Caco-2 (cell line): Measurements from ENCODE around the gene RACGAP1. TPM values are rescaled to one million over a fixed set of nuclear protein-coding genes. Genes with fewer than 3 reads are reported as not detected.
A peak's percentile ranks its signal among the peaks of the same experiment; 100 is the strongest.

Experiments
- BruUV-seq: library from RNA; stranded (reverse); fragments of 400-500 nt; replicated peaks from 2 replicates; lab custom pipeline; 2021; lab: Mats Ljungman, UMichigan
- CTCF ChIA-PET: fragments of 300-600 bp; sonication (Branson Sonifier 250); formaldehyde crosslinking; loops from one replicate; lab custom pipeline; 2022; ENCODE audit warnings: antibody characterized with exemption; lab: Charles Lee
- POLR2A ChIA-PET: fragments of 300-600 bp; sonication (Branson Sonifier 250); formaldehyde crosslinking; loops from one replicate; lab custom pipeline; 2022; ENCODE audit warnings: antibody characterized with exemption; lab: Charles Lee
- DNase-seq, 2 experiments: peaks; one replicate each; pipeline versions ENCODE4 v3.0.0 to v3.0.0-alpha.2; 2020 to 2022
- H3K27me3 ChIP-seq: replicated peaks from 2 replicates; pipeline ENCODE4 v1.6.0; 2011; ENCODE audit warnings: low read length; ENCODE audit not compliant: control insufficient read depth, insufficient read depth
- H3K36me3 ChIP-seq: 2 replicates; pipeline ENCODE4 v1.5.1; 2011; ENCODE audit warnings: low read length; ENCODE audit not compliant: control insufficient read depth, insufficient read depth
- H3K4me1 ChIP-seq: fragments of 250-450 bp; sonication (Bioruptor Pico); 2 replicates; pipeline ENCODE4 v1.5.1; 2020; ENCODE audit warnings: mild to moderate bottlenecking
- H3K4me3 ChIP-seq: 2 replicates; pipeline ENCODE4 v1.5.1; 2011; ENCODE audit warnings: low read depth, mild to moderate bottlenecking, control low read depth, low read length
- H3K9me3 ChIP-seq: fragments of 250-450 bp; sonication (Bioruptor Pico); 2 replicates; pipeline ENCODE4 v1.5.1; 2020; ENCODE audit warnings: mild to moderate bottlenecking, moderate library complexity
- H3K27ac Mint-ChIP-seq: one replicate; pipeline ENCODE4 v1.8.0; 2022; ENCODE audit warnings: mixed read lengths; ENCODE audit not compliant: unreplicated experiment
- H3K27me3 Mint-ChIP-seq: one replicate; pipeline ENCODE4 v1.8.0; 2022; ENCODE audit warnings: mixed read lengths; ENCODE audit not compliant: insufficient read depth, unreplicated experiment
- H3K36me3 Mint-ChIP-seq: one replicate; pipeline ENCODE4 v1.8.0; 2022; ENCODE audit warnings: mild to moderate bottlenecking, mixed read lengths; ENCODE audit not compliant: insufficient read depth, unreplicated experiment
- H3K4me1 Mint-ChIP-seq: one replicate; pipeline ENCODE4 v1.8.0; 2022; ENCODE audit warnings: low read depth, mixed read lengths; ENCODE audit not compliant: unreplicated experiment
- H3K4me3 Mint-ChIP-seq: one replicate; pipeline ENCODE4 v1.8.0; 2022; ENCODE audit warnings: mild to moderate bottlenecking, moderate library complexity, mixed read lengths; ENCODE audit not compliant: unreplicated experiment
- H3K9me3 Mint-ChIP-seq: one replicate; pipeline ENCODE4 v1.8.0; 2022; ENCODE audit warnings: mixed read lengths; ENCODE audit not compliant: unreplicated experiment
- CTCF ChIP-seq, 2 experiments: fragments of 200-600 bp in 1 of 2; IDR thresholded peaks; 1 replicate in 1 of 2; 2 replicates in 1 of 2; pipeline versions ENCODE4 v1.5.1 to v1.8.0; 2011 to 2022; ENCODE audit warnings: antibody characterized with exemption in 1 of 2, control low read depth in 1 of 2, inconsistent platforms in 1 of 2, low read depth in 1 of 2, low read length in 1 of 2, mild to moderate bottlenecking in 1 of 2, moderate library complexity in 1 of 2; ENCODE audit not compliant: insufficient read depth in 1 of 2, severe bottlenecking in 1 of 2, unreplicated experiment in 1 of 2
- intact Hi-C: fragments of 100-400 bp; cut with micrococcal nuclease; formaldehyde crosslinking; loops from one replicate; pipeline ENCODE4 v1.10.0; 2022; ENCODE audit not compliant: unreplicated experiment
- total RNA-seq: library from RNA; stranded (reverse); gene quantifications from 2 replicates; pipeline ENCODE4 v1.2.3, GENCODE V29; 2022

Gene RACGAP1
- total RNA-seq, 1 experiment from 2014 or later: 131 TPM

- H3K9me3 ChIP-seq: no peaks in the 10 kb centered on the region
- H3K4me3 ChIP-seq: peak overlapping the region; percentile 70
- H3K4me3 Mint-ChIP-seq: peak overlapping the region; percentile 86
- CTCF ChIA-PET: interaction anchor here (0.6 to 2.0 kb wide), 6 partner anchors 11 to 158 kb away, joined by 3 to 12 read pairs (median 4); no protein-coding TSS in a partner anchor
- POLR2A ChIA-PET: interaction anchor here (0.5 to 1.4 kb wide), 12 partner anchors 12 to 544 kb away, joined by 3 to 8 read pairs (median 4); partner anchors contain the start of genes COX14, NCKAP5L and SMARCD1
- H3K27me3 ChIP-seq: no peaks in the 10 kb centered on the region
- intact Hi-C loops: loop anchor here (1.0 kb wide), 1 partner anchor 87 kb away; no protein-coding TSS in a partner anchor
- no peaks in the 10 kb centered on the region for H3K36me3 ChIP-seq
- peak overlapping the region; percentile 92 for H3K27ac Mint-ChIP-seq
- peaks cover 4% of the 10 kb centered on the region for H3K4me1 ChIP-seq
- TSS peak; percentile 48 for BruUV-seq
- no peaks in the 10 kb centered on the region for H3K9me3 Mint-ChIP-seq
- H3K4me1 Mint-ChIP-seq: peaks cover 22% of the 10 kb centered on the region
- DNase-seq: no peak
- H3K27me3 Mint-ChIP-seq: no peaks in the 10 kb centered on the region
- TF ChIP-seq CTCF (IDR thresholded peaks at IDR 0.05; ENCODE audit: insufficient read depth in 1 of 2, low read depth in 1 of 2, low read length in 1 of 2, severe bottlenecking in 1 of 2, unreplicated experiment in 1 of 2): no peak
- H3K36me3 Mint-ChIP-seq: peaks cover 17% of the 10 kb centered on the region
These were observed 498 bp downstream of the RACGAP1 start for GRCh38 chr12:50024805-50025186.

DNA sequence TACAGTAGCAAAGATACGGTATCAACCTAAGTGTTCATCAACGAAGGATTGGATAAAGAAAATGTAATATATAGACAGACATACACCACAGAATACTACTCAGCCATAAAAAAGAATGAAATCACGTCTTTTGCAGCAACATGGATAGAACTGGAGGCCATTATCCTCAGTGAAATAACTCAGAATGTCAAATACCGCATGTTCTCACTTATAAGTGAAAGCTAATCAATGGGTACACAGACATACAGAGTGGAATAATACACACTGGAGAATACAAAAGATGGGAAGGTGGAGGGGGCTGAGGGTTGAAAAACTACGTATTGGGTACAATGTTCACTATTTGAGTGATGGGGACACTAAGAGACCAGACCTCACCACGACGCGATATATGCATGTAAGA lies 1.1 kb downstream of the RACGAP1 start:
- BruUV-seq: no TSS peak
- ChIA-PET CTCF (interaction anchor here (0.6 to 2.0 kb wide), 3 partner anchors 32 to 56 kb away, joined by 3 to 12 read pairs (median 12); no protein-coding TSS in a partner anchor), POLR2A (interaction anchor here (0.6 to 1.4 kb wide), 3 partner anchors 44 to 914 kb away, joined by 3 to 4 read pairs (median 3); partner anchors contain the start of genes COX14 and LMBR1L)
- intact Hi-C loops: no loop called here
- Histone ChIP-seq H3K4me3 (peak overlapping the region; percentile 70), H3K27me3 (no peaks in the 10 kb centered on the region), H3K36me3 (no peaks in the 10 kb centered on the region), H3K4me1 (peaks cover 5% of the 10 kb centered on the region), H3K9me3 (no peaks in the 10 kb centered on the region)
- H3K27me3 Mint-ChIP-seq: no peaks in the 10 kb centered on the region
- peak overlapping the region; percentile 86 for H3K4me3 Mint-ChIP-seq
- DNase-seq: no peak
- H3K4me1 Mint-ChIP-seq: peaks cover 28% of the 10 kb centered on the region
- peak overlapping the region; percentile 92 for H3K27ac Mint-ChIP-seq
- peaks cover 17% of the 10 kb centered on the region for H3K36me3 Mint-ChIP-seq
- H3K9me3 Mint-ChIP-seq: no peaks in the 10 kb centered on the region
- TF ChIP-seq CTCF (IDR thresholded peaks at IDR 0.05; ENCODE audit: insufficient read depth in 1 of 2, low read depth in 1 of 2, low read length in 1 of 2, severe bottlenecking in 1 of 2, unreplicated experiment in 1 of 2): no peak

DNA sequence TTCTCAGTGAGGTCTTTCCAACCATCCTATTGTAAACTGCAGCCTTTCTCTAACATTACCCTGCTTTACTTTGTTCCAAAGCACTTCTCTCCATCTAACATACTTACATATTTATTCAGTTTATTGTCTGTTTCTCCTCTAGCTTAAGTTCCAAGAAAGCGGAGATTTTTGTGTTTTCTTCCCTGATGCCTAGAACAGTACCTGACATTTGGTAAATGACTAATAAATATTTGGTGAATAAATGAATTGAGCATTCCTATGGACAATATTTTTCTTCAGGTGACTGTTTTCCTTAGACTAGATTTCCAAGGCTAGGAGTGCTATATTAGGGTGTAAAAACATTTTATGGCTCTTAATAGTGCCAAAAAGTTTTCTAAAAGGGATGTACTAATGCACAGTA lies 2.4 kb downstream of the RACGAP1 start:
- CTCF ChIA-PET: no interaction called here
- intact Hi-C loops: no loop called here

More for the DNA sequence above, 2.4 kb downstream of the RACGAP1 start:
- no peaks in the 10 kb centered on the region for H3K27me3 ChIP-seq
- POLR2A ChIA-PET: no interaction called here
- H3K4me1 ChIP-seq: peaks cover 8% of the 10 kb centered on the region
- DNase-seq: no peak
- H3K27ac Mint-ChIP-seq: peak overlapping the region; percentile 1
- peaks cover 26% of the 10 kb centered on the region for H3K36me3 Mint-ChIP-seq
- TF ChIP-seq CTCF (IDR thresholded peaks at IDR 0.05; ENCODE audit: insufficient read depth in 1 of 2, low read depth in 1 of 2, low read length in 1 of 2, severe bottlenecking in 1 of 2, unreplicated experiment in 1 of 2): no peak
- no peaks in the 10 kb centered on the region for H3K9me3 ChIP-seq
- no peak overlapping the region for H3K4me3 Mint-ChIP-seq
- no TSS peak for BruUV-seq
- H3K4me1 Mint-ChIP-seq: peaks cover 35% of the 10 kb centered on the region
- H3K4me3 ChIP-seq: no peak overlapping the region
- H3K27me3 Mint-ChIP-seq: no peaks in the 10 kb centered on the region
- H3K36me3 ChIP-seq: no peaks in the 10 kb centered on the region
- no peaks in the 10 kb centered on the region for H3K9me3 Mint-ChIP-seq
